ENCODE data around the gene C5orf52.
"Not testable (repeated sequence)": the region's sequence is repeated elsewhere in the genome, so short reads cannot be mapped to it uniquely, and the experiment has no call there.

C5orf52 gene

DNA sequence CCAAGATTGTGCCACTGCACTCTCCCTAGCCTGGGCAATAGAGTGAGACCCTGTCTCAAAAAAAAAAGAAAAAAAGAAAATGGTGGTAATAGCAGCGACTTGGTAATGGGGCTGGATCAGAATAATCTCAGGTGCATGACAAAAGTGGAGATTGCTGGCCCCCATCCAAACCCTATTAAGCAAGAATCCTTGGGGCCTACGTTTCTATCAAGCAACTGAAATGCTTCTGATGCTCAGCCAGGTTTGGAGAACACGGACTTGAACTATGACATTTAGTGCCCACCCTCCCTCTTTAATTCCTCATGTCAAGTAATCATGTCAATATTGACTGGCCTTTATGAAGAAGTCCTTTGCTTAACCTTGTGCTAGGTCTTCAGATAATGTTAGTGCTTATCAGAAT is 6.6 kb downstream of the C5orf52 start:
- no peak for DNase-seq (ENCODE audit: low read depth in 2 of 2)

DNA sequence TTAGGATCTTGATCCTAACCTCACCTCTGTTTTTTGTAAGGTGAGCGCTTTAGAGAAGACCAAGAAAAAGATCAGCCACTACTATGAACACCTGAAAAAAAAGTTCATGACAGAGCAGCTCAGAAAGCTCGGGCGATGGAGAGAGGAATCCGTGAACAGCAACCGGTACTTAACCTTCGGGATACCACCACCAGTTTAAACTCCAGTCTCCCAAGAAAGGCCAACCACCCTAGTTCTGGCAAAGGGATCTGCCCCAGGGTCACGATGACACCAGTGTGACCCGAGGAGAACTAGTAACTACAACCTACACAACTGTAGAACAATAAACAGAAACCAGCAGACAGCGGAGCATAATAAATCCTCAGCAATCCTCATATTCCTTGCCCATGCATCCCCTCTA is 8.5 kb downstream of the C5orf52 start:
- no peak for DNase-seq (ENCODE audit: low read depth in 2 of 2)

DNA sequence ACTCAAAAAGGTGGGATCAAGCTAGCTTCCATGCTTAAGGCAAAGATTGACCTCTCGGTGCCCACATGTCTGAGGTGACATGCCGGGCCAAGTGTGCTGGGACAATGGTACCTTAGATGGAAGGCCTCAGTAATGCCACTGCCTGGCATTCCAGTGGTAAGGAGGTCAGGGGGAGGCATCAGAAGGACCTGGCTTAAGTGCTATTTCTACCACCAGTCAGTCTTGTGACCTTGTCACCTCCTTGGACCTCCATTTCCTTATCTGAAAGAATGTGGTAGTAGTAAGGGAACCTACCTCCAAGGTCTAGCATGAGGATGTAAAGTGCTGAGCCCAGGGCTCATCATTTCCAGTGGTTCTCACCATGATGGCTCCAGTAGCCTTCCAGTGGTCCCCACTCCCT is 8.9 kb downstream of the C5orf52 start:
- no peak for DNase-seq (ENCODE audit: low read depth in 2 of 2)

DNA sequence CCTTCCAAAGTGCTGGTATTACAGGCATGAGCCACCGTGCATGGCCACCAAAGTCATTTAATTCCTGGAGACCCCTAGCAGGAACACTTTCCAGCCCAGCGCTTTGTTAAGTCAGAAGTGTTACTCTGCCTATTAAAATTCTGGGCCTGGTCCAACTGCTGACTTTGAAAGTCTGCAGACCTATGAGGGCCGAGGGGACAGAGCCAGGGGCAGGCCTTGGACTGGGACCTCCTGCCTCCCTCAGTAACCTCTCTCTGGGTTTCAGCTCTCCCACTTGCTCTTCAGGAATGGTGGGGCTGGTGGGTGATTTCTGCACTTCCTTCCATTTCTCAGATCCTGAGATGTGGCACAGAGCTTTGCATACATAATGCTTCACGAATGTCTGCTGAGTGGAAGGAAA is 9.7 kb downstream of the C5orf52 start:
- no peak for DNase-seq (ENCODE audit: low read depth in 2 of 2)

DNA sequence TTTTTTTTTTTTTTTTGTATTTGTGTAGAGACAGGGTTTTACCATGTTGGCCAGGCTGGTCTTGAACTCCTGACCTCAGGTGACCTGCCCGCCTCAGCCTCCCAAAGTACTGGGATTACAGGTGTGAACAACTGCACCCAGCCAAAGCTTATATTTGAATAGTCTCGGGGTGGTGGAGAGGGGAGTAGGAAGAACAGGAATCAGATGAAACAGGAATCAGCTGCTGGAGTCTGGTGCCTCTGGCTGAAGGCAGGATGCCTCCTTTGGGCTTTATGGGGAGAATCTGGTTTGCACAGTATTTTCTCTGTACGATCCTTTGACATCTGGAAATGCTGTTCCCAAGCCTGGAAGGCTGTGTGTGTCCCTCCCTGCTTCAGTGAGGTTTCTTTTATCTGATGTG is 10.9 kb downstream of the C5orf52 start:
- no peak for DNase-seq (ENCODE audit: low read depth in 2 of 2)

DNA sequence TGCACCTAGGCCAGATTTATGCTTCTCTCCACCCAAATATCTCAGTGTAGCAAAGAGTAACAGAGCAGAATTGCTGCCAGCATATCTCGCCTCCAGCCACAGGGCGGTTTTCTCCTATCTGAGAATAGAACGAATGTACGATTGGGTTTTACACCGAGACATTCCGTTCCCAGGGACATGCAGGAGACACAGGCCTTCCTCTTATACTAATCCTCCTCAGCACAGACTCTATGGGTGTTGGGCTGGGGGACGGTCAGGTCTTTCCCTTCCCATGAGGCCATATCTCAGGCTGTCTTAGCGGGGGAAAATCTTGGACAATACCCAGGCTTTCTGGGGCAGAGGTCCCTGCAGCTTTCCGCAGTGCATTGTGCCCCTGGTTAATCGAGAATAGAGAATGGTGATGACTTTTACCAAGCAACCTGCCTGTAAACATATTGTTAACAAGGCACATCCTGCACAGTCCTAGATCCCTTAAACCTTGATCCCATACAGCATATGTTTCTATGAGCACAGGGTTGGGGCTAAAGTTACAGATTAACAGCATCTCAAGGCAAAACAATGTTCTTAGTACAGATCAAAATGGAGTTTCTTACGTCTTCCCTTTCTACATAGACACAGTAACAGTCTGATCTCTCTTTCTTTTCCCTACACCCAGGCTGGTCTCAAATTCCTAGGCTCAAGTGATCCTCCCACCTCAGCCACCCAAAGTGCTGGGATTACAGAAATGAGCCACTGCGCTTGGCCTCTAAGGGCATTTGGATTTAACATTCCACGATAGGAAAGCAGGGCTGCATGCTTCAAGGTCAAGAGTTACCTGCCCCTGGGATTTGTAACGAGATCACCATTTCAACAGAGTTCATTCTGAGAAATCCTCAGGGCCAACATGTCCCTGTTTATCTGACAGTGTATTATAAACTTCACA is 15.2 kb downstream of the C5orf52 start:
- DNase-seq (ENCODE audit: low read depth in 2 of 2) = not testable (repeated sequence)

DNA sequence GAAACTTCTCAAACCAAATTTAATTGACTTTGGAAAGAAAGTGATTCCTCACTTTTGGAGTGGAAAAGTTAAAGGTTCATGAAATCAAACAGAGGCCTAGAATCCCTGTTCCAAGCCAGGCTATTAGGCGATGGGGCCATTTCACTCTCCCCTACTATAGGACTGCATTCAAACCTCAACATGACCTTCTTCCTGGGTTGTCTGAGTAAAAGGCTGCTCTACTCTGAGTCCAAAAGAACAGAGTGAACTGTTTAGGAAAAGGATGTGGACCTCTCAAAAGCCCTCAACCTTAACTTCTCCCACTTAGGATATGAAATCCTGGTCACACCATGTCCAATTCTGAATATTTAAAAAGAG is 15.8 kb downstream of the C5orf52 start:
- no peak for DNase-seq (ENCODE audit: low read depth in 2 of 2)

DNA sequence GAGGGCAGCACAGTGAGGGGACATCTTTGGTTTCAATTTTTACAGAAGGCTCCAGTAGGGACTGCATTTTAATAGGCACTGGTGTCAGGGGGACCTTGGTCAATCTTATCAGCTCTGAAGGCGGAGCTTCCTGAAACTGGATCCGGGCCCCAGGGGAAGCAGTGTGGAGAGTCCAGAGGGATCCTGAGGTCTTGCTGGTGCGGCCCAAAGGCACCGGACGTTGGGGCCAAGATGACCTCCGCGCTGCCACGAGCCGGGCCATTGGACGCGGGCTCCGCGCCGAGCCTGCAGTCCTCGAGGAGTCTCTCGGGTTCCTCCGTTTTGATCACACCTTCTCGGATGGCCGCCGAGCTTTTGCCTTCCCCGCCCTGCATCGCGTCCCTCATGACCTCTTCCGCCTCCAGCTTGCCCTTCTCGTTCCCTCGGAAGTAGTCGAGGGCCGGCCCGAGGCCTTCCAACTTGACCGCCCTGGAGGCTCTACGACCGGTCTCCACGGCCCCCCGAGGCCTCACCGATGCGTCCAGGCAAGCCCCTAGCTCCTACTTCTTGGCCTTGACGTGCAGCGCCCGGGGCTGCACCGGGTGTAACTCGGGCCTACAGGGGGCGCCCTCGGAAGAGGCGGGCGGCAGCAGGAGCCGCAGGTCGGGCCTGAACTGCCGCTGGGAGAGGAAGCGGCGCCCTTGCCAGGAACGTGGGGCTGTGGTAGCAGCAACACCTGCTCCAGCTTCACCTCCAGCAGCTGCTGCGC is 18.8 kb downstream of the C5orf52 start:
- no peak for DNase-seq (ENCODE audit: low read depth in 2 of 2)

DNA sequence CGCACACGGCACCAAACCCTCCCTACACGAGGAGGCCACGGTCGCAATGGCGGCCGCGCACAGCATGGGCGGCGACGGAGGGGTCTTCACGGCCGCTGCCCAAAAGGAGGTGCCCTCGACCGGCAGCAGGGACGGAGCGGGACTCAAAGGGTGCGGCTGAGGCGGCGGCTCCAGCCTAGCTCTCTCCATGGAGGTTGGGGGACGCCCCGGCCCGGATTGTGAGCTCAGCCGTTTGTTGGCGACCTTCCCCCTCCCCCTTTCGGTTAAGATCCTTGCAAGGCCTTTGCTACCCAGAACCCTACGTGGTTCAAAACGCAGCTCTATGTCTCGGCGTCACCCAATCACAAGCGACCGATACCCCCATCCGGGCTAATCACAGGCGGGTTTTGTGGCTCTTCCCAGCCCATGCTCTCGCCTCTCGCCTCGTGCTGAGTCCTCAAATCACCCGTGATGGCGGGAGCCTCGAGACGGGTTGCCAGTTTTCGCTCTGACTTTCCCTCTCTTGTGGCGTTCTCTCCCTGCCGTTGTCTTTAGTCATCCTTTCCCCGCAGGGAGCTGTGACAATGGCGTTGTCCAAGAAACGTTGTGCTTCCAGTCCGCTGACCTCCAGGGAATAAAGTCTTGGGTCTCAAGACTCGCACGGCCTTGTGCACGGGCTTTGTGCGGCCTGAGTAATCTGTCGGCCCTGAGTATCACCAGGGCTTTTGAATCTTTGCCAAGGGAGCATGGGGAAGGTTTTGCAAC is 19.5 kb downstream of the C5orf52 start:
- DNase-seq (ENCODE audit: low read depth in 2 of 2) = no peak

DNA sequence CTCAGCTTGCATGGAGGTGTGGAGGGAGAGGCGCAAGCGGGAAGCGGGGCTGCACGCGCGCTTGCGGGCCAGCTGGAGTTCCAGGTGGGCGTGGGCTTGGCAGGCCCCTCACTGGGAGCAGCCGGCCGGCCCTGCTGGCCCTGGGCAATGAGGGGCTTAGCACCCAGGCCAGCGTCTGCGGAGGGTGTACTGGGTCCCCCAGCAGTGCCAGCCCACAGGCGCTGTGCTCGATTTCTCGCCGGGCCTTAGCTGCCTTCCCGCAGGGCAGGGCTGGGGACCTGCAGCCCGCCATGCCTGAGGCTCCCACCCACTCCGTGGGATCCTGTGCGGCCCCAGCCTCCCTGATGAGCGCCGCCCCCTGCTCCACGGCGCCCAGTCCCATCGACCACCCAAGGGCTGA is 22.5 kb downstream of the C5orf52 start:
- DNase-seq (ENCODE audit: low read depth in 2 of 2) = not testable (repeated sequence)

DNA sequence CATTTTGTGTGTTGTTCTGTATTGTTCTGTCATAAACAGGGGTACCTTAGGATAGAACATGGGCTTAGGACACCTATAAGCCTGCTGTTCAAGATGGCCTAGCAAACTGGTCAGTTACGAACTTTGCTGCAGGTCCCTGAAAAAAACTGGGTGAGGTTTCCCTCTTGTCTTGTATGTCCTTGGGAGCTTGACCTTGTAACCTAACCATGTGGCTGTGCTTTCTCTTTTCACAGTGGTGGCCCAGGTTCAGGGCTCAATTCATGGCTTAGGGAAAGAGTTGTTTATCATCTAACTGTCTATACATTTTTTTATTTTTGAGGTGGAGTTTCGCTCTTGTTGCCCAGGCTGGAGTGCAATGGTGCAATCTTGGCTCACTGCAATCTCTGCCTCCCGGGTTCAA is 24.8 kb downstream of the C5orf52 start:
- not testable (repeated sequence) for DNase-seq (ENCODE audit: low read depth in 2 of 2)

DNA sequence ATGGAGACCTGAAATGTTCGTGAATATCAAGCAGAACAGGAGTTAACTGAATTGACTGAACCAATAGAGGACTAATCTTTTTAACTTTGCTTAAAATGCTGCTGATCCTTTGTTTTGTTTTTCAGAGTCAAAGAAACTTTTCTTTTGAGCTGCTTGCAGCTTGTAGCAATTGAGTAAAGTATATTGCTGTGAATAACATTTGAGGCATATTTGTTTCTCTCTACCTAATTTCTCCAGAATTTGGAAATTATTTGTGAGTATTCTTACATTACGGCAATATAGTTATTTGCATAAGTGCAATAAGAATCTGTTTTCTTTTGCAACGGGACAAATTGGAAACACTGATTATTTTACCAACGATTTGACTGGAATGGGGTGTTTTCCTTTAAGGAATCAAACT is 27.3 kb downstream of the C5orf52 start:
- DNase-seq (ENCODE audit: low read depth in 2 of 2) = not testable (repeated sequence)

DNA sequence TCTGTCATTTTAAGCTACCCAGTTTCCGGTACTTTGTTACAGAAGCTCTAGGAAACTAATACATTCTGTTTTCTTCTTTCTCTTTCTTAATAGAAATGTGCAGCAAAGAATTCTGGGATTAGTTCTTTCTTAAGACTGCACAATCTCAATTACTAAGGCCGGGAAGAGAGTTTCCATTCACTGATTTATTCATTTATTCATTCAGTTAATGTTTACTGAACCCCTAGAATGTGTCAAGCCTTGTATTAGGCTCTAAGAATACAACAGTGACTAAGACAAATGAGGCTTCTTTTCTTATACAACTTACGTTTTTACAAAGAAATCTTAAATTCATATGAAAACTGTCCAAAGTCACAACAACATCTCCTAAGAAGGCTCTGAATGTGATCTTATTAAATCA is 32.4 kb downstream of the C5orf52 start:
- no peak for DNase-seq (ENCODE audit: low read depth in 2 of 2)

DNA sequence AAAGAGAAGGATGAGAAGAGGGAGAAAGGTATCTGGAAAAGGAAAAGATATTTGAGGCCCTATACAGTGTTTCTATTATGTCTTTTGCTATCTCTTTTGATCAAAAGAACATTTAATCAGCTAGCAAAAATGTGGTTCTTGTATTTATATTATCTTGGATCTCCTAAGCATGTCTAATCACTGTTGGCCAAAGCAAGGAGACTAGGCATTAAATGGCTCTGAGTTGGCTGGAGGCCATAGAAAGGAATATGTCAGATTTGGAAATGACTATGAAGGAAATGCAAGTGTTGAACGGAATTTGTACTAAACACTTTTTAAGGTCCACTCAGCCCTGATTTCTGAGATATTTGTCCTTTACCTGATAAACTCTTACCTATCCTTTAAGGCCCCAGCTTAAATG is 37.5 kb downstream of the C5orf52 start:
- no peak for DNase-seq (ENCODE audit: low read depth in 2 of 2)

DNA sequence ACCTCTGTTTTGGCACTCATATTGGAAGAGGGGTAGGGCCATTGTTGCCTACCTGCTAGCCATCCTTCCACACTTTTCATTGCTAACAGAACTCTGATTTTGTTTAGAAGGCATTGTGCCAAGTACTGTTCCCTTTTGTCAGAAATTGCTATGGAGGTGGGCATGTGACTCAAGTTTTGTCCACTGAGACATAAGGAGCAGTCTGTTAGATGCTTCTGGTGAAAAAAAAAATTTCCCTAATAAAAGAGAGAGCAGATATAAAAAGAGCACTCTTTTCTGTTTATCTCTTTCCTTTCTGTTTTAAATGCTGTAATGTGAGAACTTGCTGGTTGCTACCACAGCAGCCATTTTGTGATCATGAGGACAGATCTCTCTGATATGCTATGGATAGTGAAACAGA is 38.0 kb downstream of the C5orf52 start:
- no peak for DNase-seq (ENCODE audit: low read depth in 2 of 2)

DNA sequence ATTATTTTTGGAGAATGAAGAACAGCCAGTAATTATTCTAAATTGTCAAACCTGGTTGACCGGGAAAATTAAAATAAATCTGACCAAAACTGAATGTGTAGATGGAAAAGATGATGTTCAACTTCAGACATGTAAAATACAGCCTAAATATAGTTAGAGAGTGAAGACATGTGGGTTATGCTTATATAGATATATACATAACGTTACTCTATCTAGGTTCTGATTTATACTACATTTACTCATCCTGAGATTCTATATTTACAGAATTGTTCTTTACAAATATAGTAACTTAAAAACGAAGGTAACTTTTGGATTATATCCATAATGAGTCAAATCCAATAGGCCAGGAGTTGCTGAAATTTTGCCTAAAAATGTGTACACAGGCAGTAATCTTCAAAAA is 39.1 kb downstream of the C5orf52 start:
- no peak for DNase-seq (ENCODE audit: low read depth in 2 of 2)

DNA sequence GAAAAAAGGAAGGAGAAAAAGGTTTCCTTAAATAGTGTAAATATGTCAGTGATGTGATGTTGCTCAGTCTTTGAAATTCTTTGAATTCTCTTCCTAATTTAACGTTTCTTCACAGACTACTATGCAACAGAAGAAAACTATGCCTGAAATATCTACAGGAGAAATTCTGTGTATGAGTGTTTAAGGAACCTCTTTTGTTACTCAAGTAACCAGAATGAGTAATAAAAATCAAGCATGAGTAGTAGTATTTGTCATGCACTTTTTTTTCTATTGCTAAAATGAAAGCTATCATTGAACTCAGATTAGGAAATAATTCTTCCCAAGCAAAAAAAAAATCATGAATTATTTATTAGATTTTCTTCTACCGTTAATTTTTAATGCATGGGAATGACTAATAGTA is 39.5 kb downstream of the C5orf52 start:
- DNase-seq (ENCODE audit: low read depth in 2 of 2) = no peak

DNA sequence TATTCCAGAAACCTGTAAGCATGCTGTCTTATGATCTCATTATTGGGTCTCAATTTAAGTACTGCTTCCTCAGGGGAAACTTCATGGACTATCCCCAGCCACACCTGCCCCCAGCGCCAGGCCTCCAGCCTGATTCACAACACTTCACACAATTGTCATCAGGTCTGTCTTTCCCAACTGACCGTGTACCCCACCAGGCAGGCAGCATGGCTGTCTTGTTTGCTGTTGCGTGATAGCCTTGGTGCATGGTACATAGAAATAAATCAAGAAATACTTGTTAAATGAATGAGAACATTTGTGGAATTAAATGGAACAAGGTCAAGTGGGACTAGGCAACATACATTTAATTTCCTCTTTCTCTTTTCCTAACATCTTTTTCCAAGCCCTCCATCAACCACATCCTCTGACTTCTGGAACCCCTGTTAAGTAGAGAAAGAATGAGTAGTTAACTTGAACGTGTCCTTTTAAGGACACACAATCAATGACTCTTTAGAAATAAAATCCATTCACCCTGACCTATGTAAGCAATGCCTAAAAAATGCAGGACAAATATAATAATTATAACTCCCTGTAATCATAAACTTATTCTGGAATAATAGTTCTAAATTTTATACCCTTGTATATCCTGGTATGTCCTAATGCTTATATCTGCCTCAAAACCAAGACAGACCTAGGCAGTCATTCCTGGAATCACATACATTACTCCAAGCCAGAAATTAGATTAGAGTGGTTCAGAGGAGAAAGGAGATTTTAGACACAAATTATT is 42.7 kb downstream of the C5orf52 start:
- no peak for DNase-seq (ENCODE audit: low read depth in 2 of 2)

DNA sequence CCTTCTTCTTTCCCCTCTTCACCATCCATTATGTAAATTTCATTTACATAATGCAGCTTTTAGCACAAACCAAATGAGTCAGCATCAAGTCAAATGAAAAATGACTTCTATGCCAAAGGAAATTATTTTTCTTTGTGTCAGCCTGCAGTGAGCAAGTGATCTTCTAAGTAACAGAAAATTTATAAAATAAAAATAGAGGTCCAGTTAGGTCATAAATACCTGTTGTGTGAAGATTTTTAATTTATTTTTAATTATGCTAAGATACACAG is 43.2 kb downstream of the C5orf52 start:
- DNase-seq (ENCODE audit: low read depth in 2 of 2) = no peak

DNA sequence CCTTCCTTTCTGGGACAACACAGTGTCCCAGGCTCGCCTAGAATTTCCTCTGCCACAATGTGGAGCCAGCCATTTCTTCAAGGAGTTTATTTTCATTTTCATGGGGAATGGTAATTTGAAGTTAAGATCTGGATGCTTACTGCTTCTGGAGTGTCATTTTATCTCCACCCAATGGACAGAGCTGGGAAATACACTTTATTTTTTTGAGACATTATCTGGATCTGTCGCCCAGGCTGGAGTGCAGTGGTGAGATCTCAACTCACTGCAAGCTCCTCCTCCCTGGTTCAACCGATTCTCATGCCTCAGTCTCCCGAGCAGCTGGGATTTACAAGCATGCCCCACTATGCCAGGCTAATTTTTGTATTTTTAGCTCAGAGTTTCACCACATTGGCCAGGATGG is 47.2 kb downstream of the C5orf52 start:
- DNase-seq (ENCODE audit: low read depth in 2 of 2) = no peak

DNA sequence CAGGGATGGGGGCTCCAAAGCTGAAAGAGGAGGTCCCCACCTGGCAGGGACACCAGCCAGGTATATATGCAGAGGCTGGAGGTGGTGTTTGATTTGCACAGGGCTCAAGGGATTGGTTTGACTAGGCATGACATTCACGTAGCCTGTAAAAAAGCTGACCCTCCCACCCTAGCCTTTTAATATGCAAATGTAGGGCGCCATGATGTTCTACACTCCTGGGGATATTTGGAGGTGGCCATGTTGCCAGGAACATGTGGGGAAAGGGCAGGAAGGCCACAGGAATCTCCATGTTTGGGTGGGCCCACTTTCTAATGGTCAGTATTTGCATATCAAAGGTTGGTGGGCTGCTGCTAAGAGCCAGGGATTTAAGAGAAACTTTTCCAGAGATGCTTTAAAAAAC is 47.9 kb downstream of the C5orf52 start:
- no peak for DNase-seq (ENCODE audit: low read depth in 2 of 2)

DNA sequence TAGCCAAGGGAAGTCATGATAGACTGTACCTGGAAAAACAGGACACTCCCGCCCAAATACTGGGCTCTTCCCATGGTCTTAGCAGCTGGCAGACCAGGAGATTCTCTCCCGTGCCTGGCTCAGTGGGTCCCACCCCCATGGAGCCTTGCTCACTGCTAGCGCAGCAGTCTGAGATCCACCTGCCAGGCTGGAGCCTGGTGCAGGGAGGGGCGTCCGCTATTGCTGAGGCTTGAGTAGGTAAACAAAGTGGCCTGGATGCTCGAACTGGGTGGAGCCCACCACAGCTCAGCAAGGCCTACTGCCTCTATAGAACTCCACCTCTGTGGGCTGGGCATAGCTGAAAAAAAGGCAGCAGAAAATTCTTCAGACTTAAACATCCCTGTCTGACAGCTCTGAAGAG is 49.8 kb downstream of the C5orf52 start:
- DNase-seq (ENCODE audit: low read depth in 2 of 2) = no peak
